T-helper 17 cell (primary cell): ENCODE measurements around the gene IL17D. TPM values are rescaled to one million over a fixed set of nuclear protein-coding genes. Genes with fewer than 3 reads are reported as not detected.
A peak's percentile ranks its signal among the peaks of the same experiment; 100 is the strongest.
"Not testable (repeated sequence)": the region's sequence is repeated elsewhere in the genome, so short reads cannot be mapped to it uniquely, and the experiment has no call there.

ENCODE experiments used
- ATAC-seq: fragments of 150-1000 bp; cut with Tn5 transposase; 2 replicates; pipeline ENCODE4 v1.10.0; 2021; ENCODE audit warnings: mild to moderate bottlenecking, moderate library complexity
- DNase-seq, 3 donors: peaks; one replicate each; pipeline versions ENCODE4 v3.0.0 to v3.0.0-alpha.2; 2020 to 2021
- H3K9me3 ChIP-seq: one replicate; pipeline ENCODE4 v1.7.0; 2013; ENCODE audit warnings: low read length, mild to moderate bottlenecking; ENCODE audit not compliant: control insufficient read depth, poor library complexity, severe bottlenecking
- H3K27ac Mint-ChIP-seq: one replicate; pipeline ENCODE4 v1.8.0; 2022; ENCODE audit warnings: mild to moderate bottlenecking, moderate library complexity, mixed read lengths
- H3K27me3 Mint-ChIP-seq: one replicate; pipeline ENCODE4 v1.8.0; 2022; ENCODE audit warnings: mixed read lengths
- H3K36me3 Mint-ChIP-seq: one replicate; pipeline ENCODE4 v1.8.0; 2022; ENCODE audit warnings: low read depth, mixed read lengths
- H3K4me1 Mint-ChIP-seq: one replicate; pipeline ENCODE4 v1.8.0; 2022; ENCODE audit warnings: mild to moderate bottlenecking, mixed read lengths
- H3K4me3 Mint-ChIP-seq: one replicate; pipeline ENCODE4 v1.8.0; 2022; ENCODE audit warnings: mild to moderate bottlenecking, moderate library complexity, mixed read lengths
- total RNA-seq, 4 donors: library from RNA in 2 of 4; stranded (reverse) in 2 of 4; gene quantifications; one replicate each; pipeline ENCODE4 v1.2.3 and lab custom pipeline; 2022 to 2026

Gene IL17D
- total RNA-seq, 2 donors from 2014 or later, result 0.15 TPM; not detected in 1

- H3K27me3 Mint-ChIP-seq, result no peaks in the 10 kb centered on the region
- H3K36me3 Mint-ChIP-seq, result peaks cover 12% of the 10 kb centered on the region
- DNase-seq, result no peak
Measured at GRCh38 chr13:20680416-20681080, 23.0 kb upstream of the IL17D start.

GRCh38 chr13:20681481-20681880, 22.0 kb upstream of the IL17D start:
- not testable (repeated sequence) for H3K4me3 Mint-ChIP-seq, H3K36me3 Mint-ChIP-seq, H3K4me1 Mint-ChIP-seq, DNase-seq, H3K27ac Mint-ChIP-seq, H3K27me3 Mint-ChIP-seq, H3K9me3 ChIP-seq, ATAC-seq

More at GRCh38 chr13:20680416-20681080, 23.0 kb upstream of the IL17D start:
- H3K4me3 Mint-ChIP-seq, result no peak overlapping the region
- ATAC-seq, result no peak
- H3K27ac Mint-ChIP-seq, result no peak overlapping the region
- H3K9me3 ChIP-seq, result no peaks in the 10 kb centered on the region
- no peaks in the 10 kb centered on the region for H3K4me1 Mint-ChIP-seq

GRCh38 chr13:20682061-20682460, 21.4 kb upstream of the IL17D start:
- Mint-ChIP-seq H3K27me3 (no peaks in the 10 kb centered on the region), H3K4me3 (no peak overlapping the region), H3K36me3 (peaks cover 9% of the 10 kb centered on the region), H3K27ac (no peak overlapping the region), H3K4me1 (no peaks in the 10 kb centered on the region)
- no peaks in the 10 kb centered on the region for H3K9me3 ChIP-seq
- ATAC-seq (no peak), DNase-seq (no peak)

- no peak for ATAC-seq
- peaks cover 9% of the 10 kb centered on the region for H3K36me3 Mint-ChIP-seq
- no peak overlapping the region for H3K27ac Mint-ChIP-seq
- H3K4me1 Mint-ChIP-seq, result no peaks in the 10 kb centered on the region
- no peaks in the 10 kb centered on the region for H3K27me3 Mint-ChIP-seq
- DNase-seq, result no peak
- H3K9me3 ChIP-seq, result no peaks in the 10 kb centered on the region
- H3K4me3 Mint-ChIP-seq, result no peak overlapping the region
Measured at GRCh38 chr13:20684041-20684440, 19.5 kb upstream of the IL17D start.

- no peaks in the 10 kb centered on the region for H3K27me3 Mint-ChIP-seq
- H3K4me3 Mint-ChIP-seq, result no peak overlapping the region
- DNase-seq (no peak), ATAC-seq (no peak)
- H3K9me3 ChIP-seq, result no peaks in the 10 kb centered on the region
- H3K36me3 Mint-ChIP-seq, result peaks cover 9% of the 10 kb centered on the region
- no peaks in the 10 kb centered on the region for H3K4me1 Mint-ChIP-seq
- H3K27ac Mint-ChIP-seq, result no peak overlapping the region
Measured at GRCh38 chr13:20684546-20684945, 19.0 kb upstream of the IL17D start.

GRCh38 chr13:20685092-20685491, 18.4 kb upstream of the IL17D start:
- DNase-seq (no peak), ATAC-seq (no peak)
- no peaks in the 10 kb centered on the region for H3K27me3 Mint-ChIP-seq
- H3K4me1 Mint-ChIP-seq, result no peaks in the 10 kb centered on the region
- no peak overlapping the region for H3K27ac Mint-ChIP-seq
- H3K4me3 Mint-ChIP-seq, result no peak overlapping the region
- H3K9me3 ChIP-seq, result no peaks in the 10 kb centered on the region
- H3K36me3 Mint-ChIP-seq, result peaks cover 9% of the 10 kb centered on the region

- Mint-ChIP-seq H3K27ac (no peak overlapping the region), H3K4me1 (no peaks in the 10 kb centered on the region), H3K4me3 (no peak overlapping the region), H3K27me3 (no peaks in the 10 kb centered on the region), H3K36me3 (peaks cover 4% of the 10 kb centered on the region)
- no peak for DNase-seq
- H3K9me3 ChIP-seq, result no peaks in the 10 kb centered on the region
- ATAC-seq, result no peak
Measured at GRCh38 chr13:20686167-20686566, 17.3 kb upstream of the IL17D start.

- ATAC-seq, result no peak
- DNase-seq, result no peak
- H3K36me3 Mint-ChIP-seq, result peaks cover 4% of the 10 kb centered on the region
- H3K27ac Mint-ChIP-seq, result no peak overlapping the region
- no peaks in the 10 kb centered on the region for H3K4me1 Mint-ChIP-seq
- H3K9me3 ChIP-seq, result no peaks in the 10 kb centered on the region
- no peaks in the 10 kb centered on the region for H3K27me3 Mint-ChIP-seq
- H3K4me3 Mint-ChIP-seq, result no peak overlapping the region
Measured at GRCh38 chr13:20686863-20687579, 16.5 kb upstream of the IL17D start.

- DNase-seq (no peak), ATAC-seq (no peak)
- Mint-ChIP-seq H3K27me3 (peaks cover 4% of the 10 kb centered on the region), H3K36me3 (peaks cover 2% of the 10 kb centered on the region), H3K27ac (no peak overlapping the region), H3K4me3 (no peak overlapping the region), H3K4me1 (no peaks in the 10 kb centered on the region)
- no peaks in the 10 kb centered on the region for H3K9me3 ChIP-seq
Measured at GRCh38 chr13:20689291-20689690, 14.2 kb upstream of the IL17D start.

- H3K4me1 Mint-ChIP-seq, result no peaks in the 10 kb centered on the region
- no peaks in the 10 kb centered on the region for H3K9me3 ChIP-seq
- H3K27ac Mint-ChIP-seq, result no peak overlapping the region
- peaks cover 19% of the 10 kb centered on the region for H3K27me3 Mint-ChIP-seq
- H3K36me3 Mint-ChIP-seq, result no peaks in the 10 kb centered on the region
- H3K4me3 Mint-ChIP-seq, result no peak overlapping the region
- ATAC-seq (no peak), DNase-seq (no peak)
Measured at GRCh38 chr13:20691616-20692015, 11.9 kb upstream of the IL17D start.

- no peaks in the 10 kb centered on the region for H3K4me1 Mint-ChIP-seq
- H3K4me3 Mint-ChIP-seq, result no peak overlapping the region
- peaks cover 8% of the 10 kb centered on the region for H3K36me3 Mint-ChIP-seq
- ATAC-seq (no peak), DNase-seq (no peak)
- peaks cover 41% of the 10 kb centered on the region for H3K27me3 Mint-ChIP-seq
- H3K27ac Mint-ChIP-seq, result peak overlapping the region; percentile 65
- H3K9me3 ChIP-seq, result no peaks in the 10 kb centered on the region
Measured at GRCh38 chr13:20696073-20696472, 7.4 kb upstream of the IL17D start.

GRCh38 chr13:20699715-20700114, 3.8 kb upstream of the IL17D start:
- no peak overlapping the region for H3K27ac Mint-ChIP-seq
- H3K4me3 Mint-ChIP-seq, result no peak overlapping the region
- H3K27me3 Mint-ChIP-seq, result peaks cover 34% of the 10 kb centered on the region
- no peak for DNase-seq
- peaks cover 9% of the 10 kb centered on the region for H3K4me1 Mint-ChIP-seq
- no peaks in the 10 kb centered on the region for H3K9me3 ChIP-seq
- ATAC-seq, result no peak
- H3K36me3 Mint-ChIP-seq, result peaks cover 8% of the 10 kb centered on the region

- H3K4me1 Mint-ChIP-seq, result peaks cover 11% of the 10 kb centered on the region
- ATAC-seq (no peak), DNase-seq (no peak)
- peaks cover 32% of the 10 kb centered on the region for H3K27me3 Mint-ChIP-seq
- H3K27ac Mint-ChIP-seq, result no peak overlapping the region
- peaks cover 8% of the 10 kb centered on the region for H3K36me3 Mint-ChIP-seq
- no peak overlapping the region for H3K4me3 Mint-ChIP-seq
- no peaks in the 10 kb centered on the region for H3K9me3 ChIP-seq
Measured at GRCh38 chr13:20700288-20700687, 3.2 kb upstream of the IL17D start.

GRCh38 chr13:20701461-20701860, 2.0 kb upstream of the IL17D start:
- no peaks in the 10 kb centered on the region for H3K9me3 ChIP-seq
- ATAC-seq (no peak), DNase-seq (no peak)
- no peak overlapping the region for H3K4me3 Mint-ChIP-seq
- H3K27me3 Mint-ChIP-seq, result peaks cover 22% of the 10 kb centered on the region
- H3K27ac Mint-ChIP-seq, result no peak overlapping the region
- peaks cover 11% of the 10 kb centered on the region for H3K4me1 Mint-ChIP-seq
- H3K36me3 Mint-ChIP-seq, result peaks cover 8% of the 10 kb centered on the region
